ENCODE results near the gene TMPRSS9. TPM values are rescaled to one million over a fixed set of nuclear protein-coding genes. Genes with fewer than 3 reads are reported as not detected.
A peak's percentile ranks its signal among the peaks of the same experiment; 100 is the strongest.
"Not testable (repeated sequence)": the region's sequence is repeated elsewhere in the genome, so short reads cannot be mapped to it uniquely, and the experiment has no call there.

The TMPRSS9 gene
- total and polyA plus RNA-seq, 9 donors = 0.05 to 0.51 (median 0.19) TPM; not detected in 1

DNA sequence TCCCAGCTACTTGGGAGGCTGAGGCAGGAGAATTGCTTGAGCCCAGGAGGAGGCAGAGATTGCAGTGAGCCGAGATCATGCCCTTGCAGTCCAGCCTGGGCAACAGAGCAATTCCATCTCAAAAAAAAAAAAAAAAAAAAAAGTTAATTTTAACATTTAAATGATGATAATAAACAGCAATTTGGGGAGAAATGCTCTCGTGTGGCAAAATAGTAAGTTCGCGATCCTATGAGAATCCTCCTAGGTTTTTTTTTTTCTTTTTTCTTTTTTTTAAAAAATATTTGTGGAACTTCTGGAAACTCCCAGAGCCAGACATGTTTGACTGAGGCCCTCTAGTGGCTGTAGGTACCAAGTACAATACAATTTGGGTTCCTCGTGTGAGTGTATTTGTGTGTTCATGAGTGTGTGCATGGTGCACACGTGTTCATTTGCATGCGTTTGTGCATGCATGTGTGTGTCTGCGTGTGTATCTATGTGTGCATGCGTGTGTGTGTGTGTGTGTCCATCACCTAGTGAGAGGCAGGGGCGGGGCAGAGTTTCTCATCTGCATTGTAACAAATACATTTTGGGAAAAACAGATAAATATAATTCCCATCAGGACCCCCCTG, 31.2 kb downstream of the TMPRSS9 start:
- Histone ChIP-seq H3K36me3 (no peaks in the 10 kb centered on the region), H3K4me3 (no peak overlapping the region), H3K27ac (no peak overlapping the region), H3K9me3 (no peaks in the 10 kb centered on the region), H3K4me1 (ENCODE audit: insufficient read depth) (no peaks in the 10 kb centered on the region), H3K27me3 (no peaks in the 10 kb centered on the region)
- intact Hi-C loops (cut with DNase I) = loop anchor here in 2 of 4 donors (5.0 to 10.0 kb wide), 3 partner anchors 116 to 236 kb away; partner anchors contain the start of genes AP3D1 (in 1 of the 2), PLEKHJ1 (in 1 of the 2) and SF3A2 (in 1 of the 2)
- DNase-seq = peak in 1 of 5 donors; percentile 56
- TF ChIP-seq, protein P1, sequence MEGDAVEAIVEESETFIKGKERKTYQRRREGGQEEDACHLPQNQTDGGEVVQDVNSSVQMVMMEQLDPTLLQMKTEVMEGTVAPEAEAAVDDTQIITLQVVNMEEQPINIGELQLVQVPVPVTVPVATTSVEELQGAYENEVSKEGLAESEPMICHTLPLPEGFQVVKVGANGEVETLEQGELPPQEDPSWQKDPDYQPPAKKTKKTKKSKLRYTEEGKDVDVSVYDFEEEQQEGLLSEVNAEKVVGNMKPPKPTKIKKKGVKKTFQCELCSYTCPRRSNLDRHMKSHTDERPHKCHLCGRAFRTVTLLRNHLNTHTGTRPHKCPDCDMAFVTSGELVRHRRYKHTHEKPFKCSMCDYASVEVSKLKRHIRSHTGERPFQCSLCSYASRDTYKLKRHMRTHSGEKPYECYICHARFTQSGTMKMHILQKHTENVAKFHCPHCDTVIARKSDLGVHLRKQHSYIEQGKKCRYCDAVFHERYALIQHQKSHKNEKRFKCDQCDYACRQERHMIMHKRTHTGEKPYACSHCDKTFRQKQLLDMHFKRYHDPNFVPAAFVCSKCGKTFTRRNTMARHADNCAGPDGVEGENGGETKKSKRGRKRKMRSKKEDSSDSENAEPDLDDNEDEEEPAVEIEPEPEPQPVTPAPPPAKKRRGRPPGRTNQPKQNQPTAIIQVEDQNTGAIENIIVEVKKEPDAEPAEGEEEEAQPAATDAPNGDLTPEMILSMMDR (IDR thresholded peaks at IDR 0.05) = peak; percentile 52 to 68 (median 64)
- no peak for TF ChIP-seq POLR2A (IDR thresholded peaks at IDR 0.05)
- 3 to 6% (median 6%) methylated on average over 10 of the region's 10 CpGs for WGBS, 3 donors

DNA sequence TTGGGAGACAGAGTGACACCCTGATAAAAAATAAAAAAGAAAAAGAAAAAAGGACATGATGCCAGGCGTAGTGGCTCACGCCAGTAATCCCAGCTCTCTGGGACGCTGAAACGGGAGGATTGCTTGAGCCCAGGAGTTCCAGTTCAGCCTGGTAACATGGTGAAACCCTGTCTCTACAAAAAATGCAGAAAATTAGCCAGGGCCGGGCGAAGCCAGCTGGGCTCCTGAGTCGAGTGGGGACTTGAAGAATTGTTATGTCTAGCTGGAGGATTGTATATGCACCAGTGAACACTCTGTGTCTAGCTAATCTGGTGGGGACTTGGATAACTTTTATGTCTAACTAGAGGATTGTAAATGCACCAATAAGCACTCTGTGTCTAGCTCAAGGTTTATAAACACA, 32.3 kb downstream of the TMPRSS9 start:
- 16 to 41% (median 22%) methylated on average over 7 of the region's 7 CpGs for WGBS, 3 donors
- no peak overlapping the region for H3K4me3 ChIP-seq
- TF ChIP-seq POLR2A (IDR thresholded peaks at IDR 0.05) = no peak
- TF ChIP-seq, protein P1 (IDR thresholded peaks at IDR 0.05) = no peak
- TF ChIP-seq EP300 (IDR thresholded peaks at IDR 0.05) = no peak
- DNase-seq = no peak
- H3K9me3 ChIP-seq = no peaks in the 10 kb centered on the region
- H3K27ac ChIP-seq = no peak overlapping the region
- H3K27me3 ChIP-seq = no peaks in the 10 kb centered on the region
- H3K36me3 ChIP-seq = no peaks in the 10 kb centered on the region
- intact Hi-C loops (cut with DNase I) = loop anchor here in 2 of 4 donors (5.0 to 10.0 kb wide), 3 partner anchors 118 to 238 kb away; partner anchors contain the start of genes AP3D1 (in 1 of the 2), PLEKHJ1 (in 1 of the 2) and SF3A2 (in 1 of the 2)
- no peaks in the 10 kb centered on the region for H3K4me1 ChIP-seq (ENCODE audit: insufficient read depth)

DNA sequence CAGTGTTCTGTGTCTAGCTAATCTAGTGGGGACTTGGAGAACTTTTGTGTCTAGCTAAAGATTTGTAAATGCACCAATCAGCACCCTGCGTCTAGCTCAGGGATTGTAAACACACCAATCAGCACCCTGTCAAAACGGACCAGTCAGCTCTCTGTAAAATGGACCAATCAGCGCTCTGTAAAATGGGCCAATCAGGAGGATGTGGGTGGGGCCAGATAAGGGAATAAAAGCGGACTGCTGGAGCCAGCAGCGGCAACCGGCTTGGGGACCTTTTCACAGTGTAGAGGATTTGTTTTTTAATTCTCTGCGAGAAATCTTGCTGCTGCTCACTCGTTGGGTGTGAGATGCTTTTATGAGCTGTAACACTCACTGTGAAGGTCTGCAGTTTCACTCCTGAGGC, 32.8 kb downstream of the TMPRSS9 start:
- intact Hi-C loops (cut with DNase I) = loop anchor here in 2 of 4 donors (5.0 to 10.0 kb wide), 3 partner anchors 118 to 238 kb away; partner anchors contain the start of genes AP3D1 (in 1 of the 2), PLEKHJ1 (in 1 of the 2) and SF3A2 (in 1 of the 2)
- not testable (repeated sequence) for H3K4me1 ChIP-seq (ENCODE audit: insufficient read depth); H3K36me3 ChIP-seq; H3K27me3 ChIP-seq; H3K27ac ChIP-seq; H3K9me3 ChIP-seq; H3K4me3 ChIP-seq; DNase-seq
- WGBS, 3 donors = 65 to 81% (median 71%) methylated on average over 8 of the region's 8 CpGs

DNA sequence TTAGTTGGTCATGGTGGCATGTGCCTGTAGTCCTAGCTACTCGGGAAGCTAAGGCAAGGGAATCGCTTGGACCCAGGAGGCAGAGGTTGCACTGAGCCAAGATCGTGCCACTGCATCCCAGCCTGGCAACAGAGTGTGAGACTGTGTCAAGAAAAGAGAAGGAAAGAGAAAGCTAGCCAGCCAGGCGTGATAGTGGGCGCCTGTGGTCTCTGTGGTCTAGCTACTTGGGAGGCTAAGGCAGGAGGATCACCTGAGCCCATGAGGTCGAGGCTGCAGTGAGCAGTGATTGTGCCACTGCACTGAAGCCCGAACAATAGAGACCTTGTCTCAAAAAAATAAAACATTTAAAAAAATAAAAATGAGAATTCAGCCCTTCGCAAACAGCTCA, 34.0 kb downstream of the TMPRSS9 start:
- H3K4me3 ChIP-seq = no peak overlapping the region
- 74 to 77% (median 76%) methylated on average over 8 of the region's 8 CpGs for WGBS, 3 donors
- no peaks in the 10 kb centered on the region for H3K4me1 ChIP-seq (ENCODE audit: insufficient read depth)
- no peak overlapping the region for H3K27ac ChIP-seq
- no peak for DNase-seq
- H3K36me3 ChIP-seq = no peaks in the 10 kb centered on the region
- no peaks in the 10 kb centered on the region for H3K9me3 ChIP-seq
- intact Hi-C loops (cut with DNase I) = loop anchor here in 2 of 4 donors (5.0 to 10.0 kb wide), 3 partner anchors 119 to 239 kb away; partner anchors contain the start of genes AP3D1 (in 1 of the 2), PLEKHJ1 (in 1 of the 2) and SF3A2 (in 1 of the 2)
- H3K27me3 ChIP-seq = no peaks in the 10 kb centered on the region
- TF ChIP-seq POLR2A (IDR thresholded peaks at IDR 0.05) (no peak), EP300 (IDR thresholded peaks at IDR 0.05) (no peak)
- TF ChIP-seq, protein P1 (IDR thresholded peaks at IDR 0.05) = no peak

Measured in ovary (tissue), 9 donors.